ENCODE results near the gene POLR3A.
A peak's percentile ranks its signal among the peaks of the same experiment; 100 is the strongest.
"Not testable (repeated sequence)": the region's sequence is repeated elsewhere in the genome, so short reads cannot be mapped to it uniquely, and the experiment has no call there.

POLR3A gene

DNA sequence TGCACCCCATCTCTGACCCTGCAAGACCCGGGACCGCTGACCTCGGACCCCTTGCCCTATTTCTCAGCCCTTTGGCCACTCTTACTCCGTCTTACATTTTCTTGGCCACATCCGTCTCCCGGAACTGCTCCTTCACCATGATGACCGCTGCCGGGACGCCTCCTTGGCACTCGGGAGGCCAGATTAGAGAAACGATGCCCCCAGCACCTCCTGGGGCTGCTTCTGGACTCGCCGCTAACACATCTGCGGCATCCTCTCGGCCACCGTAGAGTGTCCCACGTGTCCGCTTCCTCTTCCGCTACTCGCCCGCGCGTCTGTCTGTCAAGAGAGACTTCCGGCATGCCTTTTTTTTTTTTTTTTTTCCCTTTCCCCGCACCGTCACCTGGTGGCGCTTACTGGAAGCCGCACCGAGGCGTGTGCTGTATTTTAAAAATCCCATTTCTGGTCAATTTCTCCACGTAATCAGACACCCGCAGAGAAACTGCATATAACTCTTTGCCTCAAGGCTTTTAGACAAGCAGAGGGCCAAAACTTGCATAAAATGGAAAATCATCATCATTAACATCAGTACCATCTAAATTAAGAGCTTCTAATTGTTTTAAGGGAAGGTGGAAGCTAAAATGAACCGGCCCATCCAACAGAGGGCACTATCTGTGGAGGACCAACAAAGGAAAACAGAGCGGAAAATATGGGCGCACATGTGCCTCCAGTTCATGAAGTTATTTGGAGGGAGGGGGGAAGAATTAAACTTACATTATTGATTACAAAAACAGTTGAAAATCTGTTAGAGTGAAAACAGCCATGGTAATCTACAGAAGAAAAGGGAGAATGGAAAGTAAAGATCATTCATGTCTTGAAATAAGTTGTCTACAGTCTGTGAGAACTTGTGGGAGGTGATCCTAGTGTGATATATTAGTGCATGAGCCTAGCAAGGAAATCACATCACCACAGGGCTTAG, at the start of gene POLR3A:
POLR3A (minus strand) TSS at position 247 of the 958 bp plus-strand sequence; CDS start at position 139, 108 bp downstream.
- H3K4me3 ChIP-seq (ENCODE audit: severe bottlenecking): peak within 1 kb of the TSS; percentile 93
- DNase-seq (ENCODE audit: low spot score): peak; percentile 97
- H3K4me1 ChIP-seq (ENCODE audit: insufficient read depth, poor library complexity, severe bottlenecking): peaks cover 31% of the 10 kb centered on the region
- H3K27ac ChIP-seq (ENCODE audit: poor library complexity, severe bottlenecking): peak within 1 kb of the TSS; percentile 87
- ATAC-seq (ENCODE audit: low read depth): peak; percentile 44
- H3K36me3 ChIP-seq (ENCODE audit: low read depth): peaks cover 27% of the 10 kb centered on the region
- H3K9me3 ChIP-seq (ENCODE audit: severe bottlenecking): no peaks in the 10 kb centered on the region
- TF ChIP-seq CTCF (IDR thresholded peaks at IDR 0.05; ENCODE audit: poor library complexity, severe bottlenecking): peak; percentile 98
- H3K27me3 ChIP-seq (ENCODE audit: insufficient read depth, poor library complexity, severe bottlenecking): no peaks in the 10 kb centered on the region

DNA sequence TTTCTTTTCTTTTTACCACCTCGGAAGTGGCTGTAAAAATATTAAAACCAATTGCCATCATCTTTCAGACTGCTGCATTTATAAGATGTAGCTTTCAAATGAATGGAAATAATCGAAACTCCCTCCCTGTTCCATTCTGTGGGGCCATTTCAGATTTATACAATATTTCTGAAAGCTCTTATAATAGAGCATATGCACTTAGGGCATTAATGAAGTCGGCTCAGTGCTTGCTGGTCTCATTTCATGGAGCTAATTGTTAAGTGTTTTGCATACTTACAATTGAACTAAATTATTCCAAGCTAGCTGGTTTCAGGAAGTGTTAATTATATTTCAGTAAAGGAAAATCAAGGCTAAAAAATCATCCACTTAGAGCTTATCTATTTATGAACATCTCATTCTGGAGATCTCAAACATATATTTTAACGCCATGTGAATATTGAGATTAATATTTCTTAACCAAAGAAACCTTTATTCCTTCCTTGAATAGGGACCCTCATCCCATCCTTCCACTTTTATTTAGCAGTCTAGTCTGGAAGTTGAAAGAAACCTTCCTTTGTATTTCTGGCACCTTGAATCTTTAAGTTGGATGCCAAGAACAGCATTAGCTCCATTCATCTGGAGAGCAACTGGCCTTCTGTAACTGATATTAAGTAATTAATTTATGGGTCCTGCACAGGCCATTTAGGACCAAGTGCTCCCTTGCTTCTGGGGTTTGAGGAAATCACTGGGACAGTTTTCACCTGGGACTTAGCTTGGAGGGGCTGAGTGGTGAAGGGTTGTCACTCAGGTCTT, 49.4 kb upstream of the POLR3A start:
- no peaks in the 10 kb centered on the region for H3K9me3 ChIP-seq (ENCODE audit: severe bottlenecking)
- no peak for ATAC-seq (ENCODE audit: low read depth)
- no peaks in the 10 kb centered on the region for H3K36me3 ChIP-seq (ENCODE audit: low read depth)
- TF ChIP-seq CTCF (IDR thresholded peaks at IDR 0.05; ENCODE audit: poor library complexity, severe bottlenecking): no peak
- H3K4me1 ChIP-seq (ENCODE audit: insufficient read depth, poor library complexity, severe bottlenecking): no peaks in the 10 kb centered on the region
- no peak overlapping the region for H3K4me3 ChIP-seq (ENCODE audit: severe bottlenecking)
- H3K27me3 ChIP-seq (ENCODE audit: insufficient read depth, poor library complexity, severe bottlenecking): no peaks in the 10 kb centered on the region
- no peak for DNase-seq (ENCODE audit: low spot score)
- no peak overlapping the region for H3K27ac ChIP-seq (ENCODE audit: poor library complexity, severe bottlenecking)

DNA sequence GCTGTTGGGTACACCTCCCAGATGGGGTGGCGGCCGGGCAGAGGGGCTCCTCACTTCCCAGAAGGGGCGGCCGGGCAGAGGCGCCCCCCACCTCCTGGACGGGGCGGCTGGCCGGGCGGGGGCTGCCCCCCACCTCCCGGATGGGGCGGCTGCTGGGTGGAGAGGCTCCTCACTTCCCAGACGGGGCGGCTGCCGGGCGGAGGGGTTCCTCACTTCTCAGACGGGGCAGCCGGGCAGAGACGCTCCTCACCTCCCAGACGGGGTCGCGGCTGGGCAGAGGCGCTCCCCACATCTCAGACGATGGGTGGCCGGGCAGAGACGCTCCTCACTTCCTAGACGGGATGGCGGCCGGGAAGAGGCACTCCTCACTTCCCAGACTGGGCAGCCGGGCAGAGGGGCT, 46.5 kb upstream of the POLR3A start:
- not testable (repeated sequence) for H3K36me3 ChIP-seq (ENCODE audit: low read depth); ATAC-seq (ENCODE audit: low read depth); H3K27me3 ChIP-seq (ENCODE audit: insufficient read depth, poor library complexity, severe bottlenecking); H3K9me3 ChIP-seq (ENCODE audit: severe bottlenecking); H3K4me3 ChIP-seq (ENCODE audit: severe bottlenecking); H3K4me1 ChIP-seq (ENCODE audit: insufficient read depth, poor library complexity, severe bottlenecking); DNase-seq (ENCODE audit: low spot score); H3K27ac ChIP-seq (ENCODE audit: poor library complexity, severe bottlenecking)

- no peaks in the 10 kb centered on the region for H3K4me1 ChIP-seq (ENCODE audit: insufficient read depth, poor library complexity, severe bottlenecking)
- no peaks in the 10 kb centered on the region for H3K9me3 ChIP-seq (ENCODE audit: severe bottlenecking)
- H3K4me3 ChIP-seq (ENCODE audit: severe bottlenecking): no peak overlapping the region
- TF ChIP-seq CTCF (IDR thresholded peaks at IDR 0.05; ENCODE audit: poor library complexity, severe bottlenecking): no peak
- no peak for DNase-seq (ENCODE audit: low spot score)
- H3K27ac ChIP-seq (ENCODE audit: poor library complexity, severe bottlenecking): no peak overlapping the region
- ATAC-seq (ENCODE audit: low read depth): no peak
- H3K27me3 ChIP-seq (ENCODE audit: insufficient read depth, poor library complexity, severe bottlenecking): no peaks in the 10 kb centered on the region
- H3K36me3 ChIP-seq (ENCODE audit: low read depth): no peaks in the 10 kb centered on the region
Measured at GRCh38 chr10:78072504-78072903, 43.2 kb upstream of the POLR3A start.

DNA sequence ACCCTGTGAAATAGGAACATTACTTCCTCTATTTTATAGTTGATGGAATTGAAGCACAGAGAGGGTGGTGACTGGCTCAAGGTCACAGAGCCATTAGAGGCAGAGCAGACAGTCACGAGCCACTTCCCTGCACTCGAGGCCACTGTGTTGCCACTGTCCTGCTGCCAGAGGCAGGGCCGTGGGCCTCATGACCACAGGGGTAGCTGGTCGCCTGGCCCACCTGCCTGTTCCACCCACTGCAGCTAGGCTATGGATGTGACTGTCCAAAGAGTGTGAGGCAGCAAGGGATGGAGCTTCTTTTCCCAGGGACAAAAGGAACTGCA, 42.5 kb upstream of the POLR3A start:
- Histone ChIP-seq H3K4me1 (ENCODE audit: insufficient read depth, poor library complexity, severe bottlenecking) (no peaks in the 10 kb centered on the region), H3K4me3 (ENCODE audit: severe bottlenecking) (no peak overlapping the region), H3K36me3 (ENCODE audit: low read depth) (no peaks in the 10 kb centered on the region), H3K9me3 (ENCODE audit: severe bottlenecking) (no peaks in the 10 kb centered on the region), H3K27me3 (ENCODE audit: insufficient read depth, poor library complexity, severe bottlenecking) (no peaks in the 10 kb centered on the region), H3K27ac (ENCODE audit: poor library complexity, severe bottlenecking) (no peak overlapping the region)
- no peak for ATAC-seq (ENCODE audit: low read depth)
- TF ChIP-seq CTCF (IDR thresholded peaks at IDR 0.05; ENCODE audit: poor library complexity, severe bottlenecking): no peak
- no peak for DNase-seq (ENCODE audit: low spot score)
